KMS-11 (cell line): ENCODE results near the gene CDK1.

Source experiments
- H2AFZ ChIP-seq: fragments of 200-600 bp; sonication (generic); 2 replicates; pipeline ENCODE4 v1.6.1; 2016; ENCODE audit warnings: antibody characterized with exemption, mixed run types, low read depth
- H3K27ac ChIP-seq: fragments of 200-600 bp; sonication (generic); 2 replicates; pipeline ENCODE4 v1.6.1; 2016; ENCODE audit warnings: mild to moderate bottlenecking, mixed run types
- H3K27me3 ChIP-seq: fragments of 200-600 bp; sonication (generic); 2 replicates; pipeline ENCODE4 v1.6.1; 2017; ENCODE audit warnings: mild to moderate bottlenecking, low read depth, mixed run types, moderate library complexity; ENCODE audit not compliant: insufficient read depth
- H3K36me3 ChIP-seq: fragments of 200-600 bp; sonication (generic); 2 replicates; pipeline ENCODE4 v1.6.1; 2017; ENCODE audit warnings: mild to moderate bottlenecking, mixed run types; ENCODE audit not compliant: insufficient read depth
- H3K4me1 ChIP-seq: fragments of 200-600 bp; sonication (generic); 2 replicates; pipeline ENCODE4 v1.6.1; 2016; ENCODE audit warnings: mild to moderate bottlenecking, low read depth, mixed run types; ENCODE audit not compliant: poor library complexity, severe bottlenecking
- H3K4me2 ChIP-seq: fragments of 200-600 bp; sonication (generic); 2 replicates; pipeline ENCODE4 v1.7.0; 2016; ENCODE audit warnings: mild to moderate bottlenecking, mixed run types
- H3K4me3 ChIP-seq: fragments of 200-600 bp; sonication (generic); IDR thresholded peaks from 2 replicates; pipeline ENCODE4 v1.6.1; 2017; ENCODE audit warnings: low read depth, low read length, mixed read lengths; ENCODE audit not compliant: insufficient read depth
- H3K79me2 ChIP-seq: fragments of 200-600 bp; sonication (generic); 2 replicates; pipeline ENCODE4 v1.6.1; 2016; ENCODE audit warnings: low read depth, mixed run types; ENCODE audit not compliant: insufficient read depth
- H3K9ac ChIP-seq: fragments of 200-600 bp; sonication (generic); 2 replicates; pipeline ENCODE4 v1.6.1; 2016; ENCODE audit warnings: mild to moderate bottlenecking, mixed run types
- H4K20me1 ChIP-seq: fragments of 200-600 bp; sonication (generic); 2 replicates; pipeline ENCODE4 v1.6.1; 2016; ENCODE audit warnings: mild to moderate bottlenecking, mixed run types; ENCODE audit not compliant: insufficient read depth
- CTCF ChIP-seq: fragments of 200-600 bp; sonication (generic); conservative IDR thresholded peaks from 2 replicates; pipeline ENCODE4 v1.6.1; 2017; ENCODE audit warnings: low read depth, mild to moderate bottlenecking, antibody characterized with exemption, low read length, moderate library complexity, mixed read lengths

CDK1 gene

DNA sequence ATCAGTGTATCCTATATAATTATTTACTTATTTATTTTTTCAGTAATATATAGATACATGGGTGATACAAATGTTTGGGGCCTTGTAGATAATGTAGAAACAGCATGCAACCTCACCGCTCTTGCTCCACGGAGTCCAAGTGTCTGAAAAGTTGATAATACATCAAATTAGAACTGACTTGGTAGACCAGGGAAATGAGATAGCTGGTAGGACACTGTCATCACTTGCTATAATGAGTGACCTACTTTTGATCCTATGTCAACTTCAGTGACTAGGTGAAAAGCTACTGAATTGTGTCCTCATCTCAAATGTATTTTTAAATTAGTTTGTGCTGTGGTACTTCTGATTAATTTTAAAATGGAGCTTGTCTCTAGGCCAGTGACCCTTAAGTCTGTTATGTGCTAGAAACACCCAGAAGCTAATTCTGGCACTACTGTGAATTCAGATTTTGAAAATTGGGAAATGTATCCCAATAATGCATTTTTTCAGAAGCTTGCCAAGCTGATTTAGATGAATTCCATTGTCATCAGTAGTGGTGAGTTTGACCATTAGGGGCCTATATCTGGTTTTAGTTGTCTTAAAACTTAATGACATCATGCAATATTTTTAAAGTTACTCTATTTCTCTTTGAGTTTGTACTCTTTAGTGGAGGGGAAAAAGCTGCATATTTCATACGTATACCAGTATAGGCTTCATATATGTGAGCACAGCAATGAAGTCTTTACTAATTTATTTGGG lies 17.4 kb downstream of the CDK1 start:
- H3K27ac ChIP-seq, result no peak overlapping the region
- no peaks in the 10 kb centered on the region for H3K27me3 ChIP-seq
- H2AFZ ChIP-seq, result no peak overlapping the region
- H3K36me3 ChIP-seq, result peaks cover 6% of the 10 kb centered on the region; the same call in 1 of the 2 replicates
- TF ChIP-seq CTCF, result no peak
- no peak overlapping the region for H3K4me3 ChIP-seq
- no peak overlapping the region for H3K9ac ChIP-seq
- no peak overlapping the region for H3K4me2 ChIP-seq
- peaks cover 45% of the 10 kb centered on the region for H3K4me1 ChIP-seq
- 0 out of 2 replicates have a peak, but pooled peaks cover 3% of the 10 kb centered on the region for H4K20me1 ChIP-seq
- peaks cover 21% of the 10 kb centered on the region; the same call in 1 of the 2 replicates for H3K79me2 ChIP-seq

GRCh38 chr10:60796481-60796880 lies 18.2 kb downstream of the CDK1 start:
- Histone ChIP-seq H3K79me2 (peaks cover 13% of the 10 kb centered on the region; the same call in 1 of the 2 replicates), H4K20me1 (no peaks in the 10 kb centered on the region), H3K9ac (no peak overlapping the region), H3K27ac (no peak overlapping the region), H3K4me2 (no peak overlapping the region), H3K4me1 (peaks cover 52% of the 10 kb centered on the region), H3K36me3 (peaks cover 6% of the 10 kb centered on the region; the same call in 1 of the 2 replicates), H3K27me3 (no peaks in the 10 kb centered on the region), H2AFZ (no peak overlapping the region), H3K4me3 (no peak overlapping the region)
- no peak for TF ChIP-seq CTCF

DNA sequence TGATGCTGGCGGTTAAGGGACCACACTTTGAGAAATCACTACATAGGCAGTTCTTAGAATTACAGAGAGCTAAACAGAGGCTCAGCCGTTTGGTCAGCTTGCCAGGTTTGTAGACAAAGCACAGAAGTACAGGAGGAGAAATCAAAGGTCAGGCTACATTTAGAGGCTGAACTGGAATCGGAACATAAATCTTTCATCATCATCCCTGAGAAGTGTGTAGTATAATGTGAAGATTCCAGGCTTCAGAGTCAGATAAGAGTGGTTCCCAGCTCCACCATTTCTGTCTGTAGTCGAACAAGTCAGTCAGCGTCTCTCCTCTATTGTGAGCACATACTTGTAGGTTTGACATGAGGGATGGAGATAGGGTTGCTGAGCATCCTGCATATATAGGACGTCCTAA lies 18.9 kb downstream of the CDK1 start:
- Histone ChIP-seq H3K27me3 (no peaks in the 10 kb centered on the region), H3K36me3 (peaks cover 2% of the 10 kb centered on the region; the same call in 1 of the 2 replicates), H4K20me1 (no peaks in the 10 kb centered on the region), H3K79me2 (peaks cover 7% of the 10 kb centered on the region; the same call in 1 of the 2 replicates), H3K4me1 (peaks cover 52% of the 10 kb centered on the region), H2AFZ (no peak overlapping the region), H3K4me3 (no peak overlapping the region), H3K27ac (no peak overlapping the region), H3K9ac (no peak overlapping the region), H3K4me2 (0 out of 2 replicates have a peak overlapping the region, but pooled peaks have one; percentile 7)
- no peak for TF ChIP-seq CTCF

DNA sequence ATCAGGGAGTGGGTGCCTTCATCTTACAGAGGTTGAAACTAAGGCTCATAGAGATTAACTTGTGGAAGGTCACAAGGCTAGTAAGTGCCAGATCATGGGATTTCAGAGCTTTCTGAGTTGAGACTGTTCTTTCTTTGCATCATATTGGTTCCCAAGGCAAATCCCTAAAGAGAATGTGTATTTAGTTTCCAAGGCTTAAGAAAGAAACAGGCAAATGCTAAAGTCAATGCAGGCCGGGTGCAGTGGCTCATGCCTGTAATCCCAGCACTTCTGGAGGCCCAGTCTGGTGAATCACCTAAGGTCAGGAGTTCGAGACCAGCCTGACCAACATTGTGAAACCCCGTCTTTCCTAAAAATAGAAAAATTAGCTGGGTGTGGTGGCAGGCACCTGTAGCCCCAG lies 19.8 kb downstream of the CDK1 start:
- H3K27me3 ChIP-seq, result no peaks in the 10 kb centered on the region
- H3K9ac ChIP-seq, result no peak overlapping the region
- H3K4me1 ChIP-seq, result peaks cover 52% of the 10 kb centered on the region
- H4K20me1 ChIP-seq, result no peaks in the 10 kb centered on the region
- no peak overlapping the region for H3K27ac ChIP-seq
- no peak overlapping the region for H2AFZ ChIP-seq
- no peak overlapping the region for H3K4me3 ChIP-seq
- TF ChIP-seq CTCF, result no peak
- no peaks in the 10 kb centered on the region for H3K79me2 ChIP-seq
- H3K4me2 ChIP-seq, result peak overlapping the region; percentile 10; the same call in 1 of the 2 replicates
- H3K36me3 ChIP-seq, result no peaks in the 10 kb centered on the region
